GM19438 (cell line): ENCODE results near the gene SCGB3A1.

Experiments
- ATAC-seq: cut with Tn5 transposase; IDR thresholded peaks from one replicate; pipeline ENCODE4 v1.9.1; 2021; ENCODE audit warnings: low read depth; ENCODE audit not compliant: unreplicated experiment

The SCGB3A1 gene

DNA sequence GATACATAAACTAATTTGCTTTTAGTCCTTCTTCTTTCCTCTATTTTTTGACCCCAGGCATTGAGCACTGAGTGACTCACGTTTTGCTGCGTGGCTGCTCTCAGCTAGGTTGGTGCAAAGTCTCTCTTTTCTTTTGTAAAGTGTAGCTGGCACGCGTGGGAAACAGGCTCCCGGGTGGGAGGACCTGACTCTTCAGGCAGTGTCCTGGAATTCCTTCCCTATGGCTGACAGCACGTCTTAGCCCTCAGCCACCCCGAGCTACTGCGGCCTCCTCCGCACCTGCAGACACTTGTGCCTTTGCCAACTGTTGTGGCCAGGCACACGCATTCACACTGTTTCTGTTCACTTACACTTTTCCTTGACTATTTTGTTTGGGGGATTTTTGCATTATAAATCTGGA is 877 bp upstream of the SCGB3A1 start:
- no peak for ATAC-seq

DNA sequence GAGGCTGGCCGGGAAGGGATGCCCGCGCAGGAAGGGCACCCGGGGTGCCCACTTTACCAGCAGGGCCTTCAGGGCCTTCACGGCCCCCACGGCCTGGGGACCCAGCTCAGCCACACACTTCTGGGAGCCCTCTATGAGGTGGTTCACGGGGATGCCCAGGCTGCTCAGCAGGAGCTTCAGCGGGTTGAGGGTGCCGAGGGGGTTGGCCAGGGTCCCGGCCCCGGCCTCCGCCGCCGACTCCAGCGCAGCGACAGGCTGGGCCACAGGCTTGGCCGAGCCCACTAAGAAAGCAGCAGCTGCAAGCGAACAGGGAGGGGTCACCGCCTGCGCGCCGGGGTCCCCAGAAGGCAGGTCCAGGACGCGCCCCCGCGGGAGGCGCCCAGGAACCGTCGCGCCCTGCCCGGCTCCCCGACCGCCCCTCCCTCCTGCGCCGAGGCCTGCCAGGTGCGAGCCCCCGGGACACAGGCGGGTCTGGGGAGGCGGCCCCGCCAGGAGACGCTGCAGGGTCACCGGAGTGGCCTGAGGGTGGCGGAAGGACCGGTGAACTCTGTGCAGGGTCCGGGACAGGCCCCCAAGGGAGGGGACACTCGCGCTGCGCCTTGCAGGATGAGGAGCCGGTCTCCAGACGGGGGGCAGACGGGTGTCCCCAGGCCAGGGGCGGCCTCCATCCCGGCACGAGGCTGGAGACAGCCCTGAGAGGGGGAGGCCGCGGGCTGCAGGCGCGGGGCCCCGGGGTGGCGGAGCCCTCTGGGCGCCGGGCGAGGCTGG is 572 bp downstream of the SCGB3A1 start:
- no peak for ATAC-seq

DNA sequence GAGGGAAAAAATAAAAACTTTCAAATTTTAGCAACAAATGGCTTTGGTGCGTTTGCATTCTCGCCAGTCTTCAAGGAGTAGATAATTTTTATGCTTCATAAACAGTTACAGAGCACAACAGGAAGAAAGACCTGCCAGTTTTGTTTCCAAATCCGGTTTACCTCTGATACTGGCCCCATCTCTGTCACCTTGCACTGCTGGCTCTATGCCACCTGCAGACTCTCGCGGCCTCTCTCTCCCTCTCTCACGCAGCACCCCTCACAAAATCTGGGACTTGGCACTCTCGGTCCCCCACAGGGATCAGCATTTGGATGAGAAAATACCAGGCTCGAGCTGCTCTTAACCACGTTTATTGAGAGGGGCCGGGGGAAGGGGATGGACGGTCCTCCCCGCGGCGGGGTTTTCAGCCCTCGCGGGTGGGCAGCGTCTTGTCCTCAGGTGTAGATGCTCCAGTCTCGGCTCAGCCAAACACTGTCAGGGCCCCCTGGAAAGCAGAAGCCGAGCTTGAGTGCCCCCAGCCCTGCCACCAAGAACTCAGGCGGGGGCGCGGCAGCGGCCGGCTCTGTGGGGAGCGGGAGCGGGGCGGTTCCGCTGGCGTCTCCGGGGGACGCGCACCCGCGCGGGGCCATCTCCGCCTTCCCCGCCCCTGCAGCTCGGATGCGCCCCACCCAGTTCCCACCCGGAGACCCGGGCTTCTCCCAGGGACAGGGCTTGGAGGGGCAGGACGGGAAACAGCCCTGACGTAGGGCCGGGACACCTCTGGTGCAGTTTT is 1.3 kb downstream of the SCGB3A1 start:
- ATAC-seq, result no peak

DNA sequence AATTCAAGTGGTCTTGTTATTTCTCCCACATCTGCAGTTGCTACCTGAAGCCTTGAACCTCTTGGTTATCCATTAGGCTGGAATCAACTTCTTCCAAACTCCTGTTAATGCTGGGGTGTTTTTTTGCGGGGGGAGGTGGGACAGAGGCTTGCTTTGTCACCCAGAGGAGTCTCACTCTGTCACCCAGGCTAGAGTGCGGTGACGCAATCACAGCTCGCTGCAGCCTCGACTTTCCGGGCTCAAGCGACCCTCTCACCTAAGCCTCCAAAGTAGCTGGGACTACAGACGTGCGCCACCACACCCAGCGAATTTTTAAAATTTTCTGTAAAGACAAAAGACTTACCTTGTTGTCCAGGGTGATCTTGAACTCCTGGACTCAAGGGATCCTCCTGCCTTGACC is 4.4 kb downstream of the SCGB3A1 start:
- no peak for ATAC-seq

- ATAC-seq, result no peak
Measured at GRCh38 chr5:180586204-180586603, 5.1 kb downstream of the SCGB3A1 start.

- no peak for ATAC-seq
Measured at GRCh38 chr5:180583738-180584137, 7.6 kb downstream of the SCGB3A1 start.

GRCh38 chr5:180580681-180581080 is 10.6 kb downstream of the SCGB3A1 start:
- ATAC-seq, result no peak

GRCh38 chr5:180575571-180575970 is 15.7 kb downstream of the SCGB3A1 start:
- ATAC-seq, result no peak

GRCh38 chr5:180568914-180569313 is 22.4 kb downstream of the SCGB3A1 start:
- no peak for ATAC-seq

DNA sequence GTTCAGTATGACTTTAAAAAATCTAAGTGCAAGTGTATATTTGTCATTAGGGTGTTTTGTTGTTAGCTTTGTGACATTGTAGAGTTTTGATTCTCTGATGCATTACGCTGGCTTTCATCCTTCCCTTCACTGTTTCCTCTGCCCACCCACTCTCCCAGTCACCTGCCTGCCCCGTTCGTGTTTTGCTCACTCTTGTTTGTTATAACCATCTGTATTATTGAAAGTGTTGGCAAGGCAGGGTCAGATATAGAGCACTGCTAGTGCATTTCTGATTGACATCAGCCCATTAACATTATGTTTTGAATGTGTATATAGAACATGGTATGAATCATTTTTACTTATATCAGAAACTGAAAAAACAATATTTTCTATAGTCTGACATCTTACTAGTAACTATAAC is 27.3 kb downstream of the SCGB3A1 start:
- ATAC-seq, result no peak

GRCh38 chr5:180558232-180558631 is 33.1 kb downstream of the SCGB3A1 start:
- ATAC-seq, result no peak

DNA sequence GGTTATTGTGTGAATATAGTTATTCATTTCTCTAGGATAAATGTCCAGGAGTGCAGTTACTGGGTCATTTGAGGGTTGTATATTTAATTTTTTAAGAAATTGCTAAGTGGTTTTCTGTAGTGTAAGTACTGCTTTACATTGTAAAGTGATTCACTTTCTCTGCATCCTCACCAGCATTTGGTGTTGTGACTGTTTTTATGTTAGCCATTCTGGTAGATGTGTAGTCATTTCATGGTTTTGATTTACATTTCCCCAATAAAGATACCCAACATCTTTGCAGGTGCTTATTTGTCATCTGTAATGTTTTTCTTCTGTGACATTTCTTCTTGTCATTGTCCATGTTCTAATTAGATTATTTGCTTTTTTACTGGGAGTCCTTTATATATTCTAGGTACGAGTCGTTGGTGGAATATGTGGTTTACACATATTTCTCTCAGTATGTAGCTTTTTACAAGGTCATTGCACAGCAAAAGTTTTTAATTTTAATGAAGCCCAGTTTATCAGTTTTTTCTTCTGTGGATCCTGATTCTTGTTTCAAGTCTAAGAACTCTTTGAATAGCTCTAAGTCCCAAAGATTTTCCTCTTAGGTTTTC is 34.0 kb downstream of the SCGB3A1 start:
- ATAC-seq, result no peak

GRCh38 chr5:180555168-180555921 is 36.0 kb downstream of the SCGB3A1 start:
- no peak for ATAC-seq

GRCh38 chr5:180553530-180553929 is 37.8 kb downstream of the SCGB3A1 start:
- no peak for ATAC-seq

- no peak for ATAC-seq
Measured at GRCh38 chr5:180548563-180548962, 42.7 kb downstream of the SCGB3A1 start.

DNA sequence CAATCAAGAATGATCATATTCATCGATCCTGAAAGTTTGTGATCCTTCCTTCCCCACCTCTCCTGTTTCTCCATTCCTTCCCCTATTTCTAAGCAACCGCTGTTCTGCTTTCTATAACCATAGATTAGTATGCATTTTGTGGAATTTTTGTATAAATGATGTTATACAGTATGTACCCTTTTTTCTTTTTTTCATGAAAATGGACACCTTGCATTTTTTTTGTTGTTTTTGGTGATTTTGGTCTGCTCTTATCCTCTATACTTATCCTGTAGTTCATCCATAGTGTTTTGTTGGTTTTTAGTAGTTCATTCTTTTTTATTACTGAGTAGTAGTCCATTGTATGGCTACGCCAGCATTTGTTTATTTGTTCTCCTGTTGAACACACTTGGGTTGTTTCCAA is 46.1 kb downstream of the SCGB3A1 start:
- ATAC-seq, result no peak

GRCh38 chr5:180541710-180542109 is 49.6 kb downstream of the SCGB3A1 start:
- no peak for ATAC-seq
